ENCODE measurements around the gene GALNT17. TPM values are rescaled to one million over a fixed set of nuclear protein-coding genes. Genes with fewer than 3 reads are reported as not detected.

The GALNT17 gene
- total RNA-seq, 4 donors from 2014 or later: 51.1 to 95.6 (median 69.8) TPM

- TF ChIP-seq POLR2AphosphoS5 (IDR thresholded peaks at IDR 0.05) (no peak), CTCF (IDR thresholded peaks at IDR 0.05) (no peak), POLR2A (IDR thresholded peaks at IDR 0.05; ENCODE audit: low read depth) (no peak), EP300 (IDR thresholded peaks at IDR 0.05) (no peak)
- intact Hi-C loops (cut with DNase I): no loop called here
- WGBS: 56% methylated on average over 14 of the region's 14 CpGs
- Histone ChIP-seq H3K9me3 (no peaks in the 10 kb centered on the region), H3K36me3 (peaks cover 0 to 5% (median 0%) of the 10 kb centered on the region in 4 donors), H3K27me3 (no peaks in the 10 kb centered on the region), H3K4me1 (peaks cover 0 to 18% (median 16%) of the 10 kb centered on the region in 4 donors), H3K27ac (replicated peaks in 1 of 4) (no peak overlapping the region), H3K4me3 (no peak overlapping the region)
- DNase-seq (ENCODE audit: extremely low spot score): no peak
These were observed 376.0 kb downstream of the GALNT17 start for GRCh38 chr7:71507680-71508602.

DNA sequence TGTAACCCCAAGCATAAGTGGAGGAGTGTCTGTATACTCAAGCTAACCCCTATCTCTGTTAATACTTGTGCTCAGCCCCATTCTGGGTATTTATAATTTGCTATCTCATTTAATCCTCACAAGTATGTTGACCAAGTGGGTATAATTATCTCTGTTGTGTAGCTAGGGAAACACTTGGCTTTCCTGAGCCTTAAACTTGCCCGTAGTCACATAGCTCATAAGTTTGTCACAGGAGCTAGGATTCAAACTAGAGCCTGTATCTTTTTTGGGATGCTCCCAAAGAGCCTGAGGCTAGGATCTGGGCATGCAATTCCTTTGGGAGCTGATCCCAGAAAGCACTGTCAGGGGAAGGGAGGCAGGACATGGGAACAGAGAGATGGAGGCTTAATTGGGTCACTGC lies 377.4 kb downstream of the GALNT17 start:
- Histone ChIP-seq H3K27ac (replicated peaks in 1 of 4) (no peak overlapping the region), H3K36me3 (peaks cover 0 to 5% (median 0%) of the 10 kb centered on the region in 4 donors), H3K9me3 (no peaks in the 10 kb centered on the region), H3K4me3 (no peak overlapping the region), H3K27me3 (no peaks in the 10 kb centered on the region), H3K4me1 (peaks cover 0 to 18% (median 16%) of the 10 kb centered on the region in 4 donors)
- intact Hi-C loops (cut with DNase I): no loop called here
- no peak for TF ChIP-seq EP300 (IDR thresholded peaks at IDR 0.05)
- no peak for TF ChIP-seq CTCF (IDR thresholded peaks at IDR 0.05)
- TF ChIP-seq POLR2AphosphoS5 (IDR thresholded peaks at IDR 0.05): no peak
- TF ChIP-seq POLR2A (IDR thresholded peaks at IDR 0.05; ENCODE audit: low read depth): no peak
- WGBS: 80% methylated on average over 1 of the region's 1 CpG
- DNase-seq (ENCODE audit: extremely low spot score): no peak

GRCh38 chr7:71511361-71511807 lies 379.4 kb downstream of the GALNT17 start:
- Histone ChIP-seq H3K4me3 (no peak overlapping the region), H3K27me3 (no peaks in the 10 kb centered on the region), H3K27ac (replicated peaks in 1 of 4) (no peak overlapping the region), H3K36me3 (peaks cover 0 to 5% (median 0%) of the 10 kb centered on the region in 4 donors), H3K4me1 (peaks cover 0 to 18% (median 16%) of the 10 kb centered on the region in 4 donors), H3K9me3 (no peaks in the 10 kb centered on the region)
- intact Hi-C loops (cut with DNase I): loop anchor here (10.0 kb wide), 1 partner anchor 377 kb away; the partner anchor contains the start of gene GALNT17
- TF ChIP-seq EP300 (IDR thresholded peaks at IDR 0.05): no peak
- no peak for TF ChIP-seq CTCF (IDR thresholded peaks at IDR 0.05)
- no peak for TF ChIP-seq POLR2A (IDR thresholded peaks at IDR 0.05; ENCODE audit: low read depth)
- TF ChIP-seq POLR2AphosphoS5 (IDR thresholded peaks at IDR 0.05): no peak
- WGBS: 81% methylated on average over 3 of the region's 3 CpGs
- DNase-seq (ENCODE audit: extremely low spot score): no peak

GRCh38 chr7:71517940-71518699 lies 386.2 kb downstream of the GALNT17 start:
- 76% methylated on average over 7 of the region's 7 CpGs for WGBS
- no peaks in the 10 kb centered on the region for H3K36me3 ChIP-seq
- H3K27me3 ChIP-seq: no peaks in the 10 kb centered on the region
- H3K4me3 ChIP-seq: no peak overlapping the region
- no peak overlapping the region for H3K27ac ChIP-seq (replicated peaks in 1 of 4)
- TF ChIP-seq EP300 (IDR thresholded peaks at IDR 0.05): no peak
- no peak for TF ChIP-seq POLR2AphosphoS5 (IDR thresholded peaks at IDR 0.05)
- no peak for TF ChIP-seq CTCF (IDR thresholded peaks at IDR 0.05)
- no peak for TF ChIP-seq POLR2A (IDR thresholded peaks at IDR 0.05; ENCODE audit: low read depth)
- H3K9me3 ChIP-seq: no peaks in the 10 kb centered on the region
- intact Hi-C loops (cut with DNase I): loop anchor here (10.0 kb wide), 1 partner anchor 383 kb away; the partner anchor contains the start of gene GALNT17
- no peak for DNase-seq (ENCODE audit: extremely low spot score)
- peaks cover 0 to 9% (median 3%) of the 10 kb centered on the region in 4 donors for H3K4me1 ChIP-seq

Measured in esophagus muscularis mucosa (tissue), 4 donors.